Activated CD8-positive, alpha-beta memory T cell treated with anti-CD3 and anti-CD28 coated beads for 1 hour (primary cell): Measurements from ENCODE around the gene HIP1.
"Not testable (repeated sequence)": the region's sequence is repeated elsewhere in the genome, so short reads cannot be mapped to it uniquely, and the experiment has no call there.

ENCODE experiments used
- DNase-seq, 2 donors: peaks; one replicate each; pipeline ENCODE4 v3.0.0-alpha.2; 2020; ENCODE audit warnings: low read depth in 1 of 2; ENCODE audit errors: extremely low read depth in 1 of 2

HIP1 gene

DNA sequence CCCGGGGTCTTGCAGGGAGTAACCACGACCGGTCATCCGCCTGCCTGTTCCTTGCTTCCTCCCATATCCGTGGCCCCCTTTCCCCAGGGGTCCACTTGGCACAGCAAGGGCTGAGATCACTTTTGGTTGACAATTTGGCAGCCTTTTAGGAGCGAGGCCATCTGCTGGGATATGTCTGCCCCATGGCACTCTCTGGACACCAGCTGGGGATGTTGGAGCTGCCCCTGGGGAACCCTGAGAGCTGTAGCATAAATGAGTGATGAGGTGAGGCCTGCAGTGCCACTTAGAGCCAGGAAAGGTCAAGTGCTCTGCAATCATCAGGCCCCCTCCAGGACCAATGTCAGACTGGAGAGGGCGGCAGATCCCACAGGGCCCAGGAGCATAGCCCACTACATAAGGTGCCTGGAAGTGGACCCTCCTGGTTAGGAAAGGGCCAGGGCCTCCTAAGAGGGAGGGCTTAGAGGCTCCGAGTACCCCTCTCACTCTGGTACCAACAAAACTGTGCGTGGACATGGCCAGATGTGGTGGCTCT lies 92.1 kb downstream of the HIP1 start:
- no peak for DNase-seq

DNA sequence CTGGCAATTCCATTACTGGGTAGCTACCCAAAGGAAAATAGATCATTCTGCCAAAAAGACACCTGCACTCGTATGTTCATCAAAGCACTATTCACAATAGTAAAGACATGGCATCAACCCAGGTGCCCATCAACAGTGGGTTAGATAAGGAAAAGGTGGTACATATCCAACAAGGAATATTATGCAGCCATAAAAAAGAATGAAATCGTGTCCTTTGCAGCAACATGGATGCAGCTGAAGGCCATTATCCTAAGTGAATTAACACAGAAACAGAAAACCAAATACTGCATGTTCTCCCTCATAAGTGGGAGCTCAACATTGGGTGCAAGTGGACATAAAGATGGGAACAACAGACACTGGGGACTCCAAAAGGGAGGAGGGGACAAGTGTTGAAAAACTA lies 93.2 kb downstream of the HIP1 start:
- DNase-seq, result no peak

DNA sequence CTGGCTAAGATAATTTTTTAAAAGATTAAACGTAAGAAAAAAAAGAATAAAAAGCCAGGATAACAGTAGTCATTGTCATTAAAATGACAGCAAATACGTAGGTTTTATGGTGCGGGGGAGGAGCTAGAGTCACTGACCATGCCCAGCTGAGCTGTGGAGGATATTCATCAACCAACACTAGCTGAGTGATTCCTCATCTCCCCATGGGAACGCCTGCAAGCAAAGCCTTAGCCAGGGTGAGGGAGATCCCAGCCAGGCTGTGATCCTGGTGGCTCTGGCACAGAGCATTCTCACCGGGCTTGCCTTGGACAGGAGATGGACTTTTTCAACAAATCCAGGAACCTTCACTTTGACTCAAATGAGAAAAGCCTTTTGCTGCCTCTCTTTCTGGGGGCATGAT lies 94.2 kb downstream of the HIP1 start:
- no peak for DNase-seq

DNA sequence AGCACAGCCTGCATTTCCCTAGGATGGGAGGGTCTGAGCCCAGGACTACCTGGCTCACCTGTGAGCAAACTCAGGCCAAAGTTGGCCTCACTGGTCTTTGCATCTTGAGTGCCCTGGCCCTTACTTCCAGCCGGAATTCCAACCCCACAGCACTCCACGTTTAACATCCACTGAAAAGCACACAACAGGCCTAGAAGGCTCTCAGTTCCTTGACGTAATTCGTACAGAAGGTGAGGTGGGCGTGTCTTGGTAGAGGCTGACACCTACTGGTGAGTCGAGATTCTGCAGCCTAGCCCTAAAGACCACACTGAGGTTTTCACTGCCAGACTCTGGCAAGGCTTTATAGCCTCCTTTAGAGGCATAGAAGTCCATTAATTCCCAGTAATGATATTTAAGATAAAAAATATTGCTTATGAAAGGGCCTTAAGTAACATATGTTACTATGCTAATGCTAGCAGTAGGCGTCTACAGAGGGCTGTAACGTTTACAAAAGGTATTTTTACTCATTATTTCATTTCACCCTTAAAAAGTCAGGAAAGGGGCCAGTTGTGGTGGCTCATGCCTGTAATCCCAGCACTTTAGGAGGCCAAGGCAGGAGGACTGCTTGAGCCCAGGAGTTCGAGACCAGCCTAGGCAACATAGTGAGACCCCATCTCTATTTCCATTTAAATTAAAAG lies 95.8 kb downstream of the HIP1 start:
- peak; percentile 25 to 29 for DNase-seq

DNA sequence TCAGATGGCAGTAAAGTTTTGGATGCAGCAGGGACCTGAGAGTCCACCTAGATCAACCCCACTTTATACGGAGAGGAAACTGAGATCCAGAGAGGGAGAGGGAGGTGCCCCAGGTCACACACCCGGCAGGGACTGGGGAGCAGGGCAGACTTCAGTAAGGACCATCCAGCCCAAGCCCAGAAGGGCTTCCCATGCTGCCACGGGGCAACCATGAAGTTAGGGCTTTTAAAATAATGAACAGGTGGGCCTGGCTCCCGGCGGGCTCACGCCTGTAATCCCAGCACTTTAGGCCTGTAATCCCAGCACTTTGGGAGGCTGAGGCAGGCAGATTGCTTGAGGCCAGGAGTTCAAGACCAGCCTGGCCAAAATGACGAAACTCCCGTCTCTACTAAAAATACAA lies 98.5 kb downstream of the HIP1 start:
- no peak for DNase-seq

DNA sequence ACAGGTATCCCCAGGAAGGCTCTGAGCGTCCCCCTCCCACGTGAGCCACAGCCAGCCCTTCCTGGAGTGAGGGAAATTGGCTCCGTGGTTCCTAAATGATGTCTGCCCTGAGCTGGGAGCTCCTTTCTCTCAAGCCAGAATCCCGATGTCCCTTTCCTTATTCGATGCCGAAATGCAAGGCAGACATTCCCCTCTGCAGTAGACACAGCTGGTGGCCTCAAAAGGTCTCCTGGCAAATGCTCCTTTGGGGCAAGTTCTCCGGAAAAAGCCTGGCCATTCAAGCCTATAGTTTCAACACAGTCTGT lies 98.9 kb downstream of the HIP1 start:
- no peak for DNase-seq

DNA sequence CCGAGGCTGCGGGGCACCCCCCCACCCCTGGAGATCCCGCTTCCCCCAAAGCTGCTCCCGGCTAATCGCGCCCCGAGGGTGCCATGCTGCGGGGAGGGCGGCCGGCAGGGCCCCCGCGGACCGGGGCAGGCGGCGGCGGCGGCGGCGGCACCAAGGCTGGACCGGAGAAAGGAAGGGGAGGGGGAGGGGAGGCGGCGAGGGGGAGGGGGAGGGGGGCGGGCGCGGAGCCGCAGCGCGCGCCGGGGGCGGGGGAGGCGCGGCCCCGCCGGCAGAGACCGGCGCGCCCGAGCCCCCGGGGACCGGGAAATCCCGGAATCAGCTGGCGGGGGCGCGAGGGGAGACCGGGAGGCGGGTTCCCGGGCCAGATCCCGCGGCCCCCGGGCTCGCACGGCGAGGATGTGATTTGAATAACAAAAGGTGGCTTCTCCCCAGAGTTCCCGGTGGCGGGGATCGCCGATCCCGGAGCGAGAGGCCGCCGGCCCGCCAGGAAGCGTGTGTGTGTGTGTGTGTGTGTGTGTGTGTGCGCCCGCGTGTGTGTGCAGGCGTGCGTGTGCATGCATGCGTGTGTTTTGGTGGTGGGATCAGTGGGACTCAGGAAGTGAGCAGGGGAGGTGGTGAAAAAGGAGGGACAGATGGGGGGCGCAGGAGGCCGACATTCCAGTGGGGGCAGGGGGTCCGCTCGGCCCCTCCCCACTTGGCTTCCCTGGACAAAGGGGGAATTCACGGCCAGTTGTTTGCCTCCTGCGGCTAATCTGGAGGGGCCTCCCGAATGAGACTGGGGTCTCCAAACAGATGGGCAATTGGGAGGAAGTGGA lies 99.5 kb downstream of the HIP1 start:
- DNase-seq, result peak in 1 of 2 donors; percentile 4

DNA sequence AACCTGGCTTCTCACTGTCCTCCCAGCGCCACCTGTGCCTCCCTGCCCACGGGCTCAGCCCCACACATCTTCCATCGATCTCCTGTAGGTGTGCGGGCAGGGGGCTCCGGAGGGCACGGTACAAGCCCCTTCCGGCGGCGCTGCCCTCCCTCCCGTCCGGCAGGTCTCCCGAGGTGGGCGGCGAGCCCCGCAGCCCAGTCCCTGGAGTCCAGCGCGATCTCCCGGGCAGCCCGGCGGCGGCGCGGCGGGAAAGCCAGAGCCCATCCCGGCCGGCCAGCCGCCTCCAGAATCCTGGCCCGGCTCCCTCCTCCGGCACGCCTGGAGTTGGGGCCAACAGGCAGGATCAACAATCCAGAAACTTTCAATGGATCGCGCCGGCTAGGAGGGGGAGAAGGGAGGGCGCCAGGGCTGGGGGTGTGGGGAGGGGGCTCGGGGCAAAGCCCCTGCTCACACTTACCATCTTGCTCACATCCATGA lies 100.1 kb downstream of the HIP1 start:
- no peak for DNase-seq

DNA sequence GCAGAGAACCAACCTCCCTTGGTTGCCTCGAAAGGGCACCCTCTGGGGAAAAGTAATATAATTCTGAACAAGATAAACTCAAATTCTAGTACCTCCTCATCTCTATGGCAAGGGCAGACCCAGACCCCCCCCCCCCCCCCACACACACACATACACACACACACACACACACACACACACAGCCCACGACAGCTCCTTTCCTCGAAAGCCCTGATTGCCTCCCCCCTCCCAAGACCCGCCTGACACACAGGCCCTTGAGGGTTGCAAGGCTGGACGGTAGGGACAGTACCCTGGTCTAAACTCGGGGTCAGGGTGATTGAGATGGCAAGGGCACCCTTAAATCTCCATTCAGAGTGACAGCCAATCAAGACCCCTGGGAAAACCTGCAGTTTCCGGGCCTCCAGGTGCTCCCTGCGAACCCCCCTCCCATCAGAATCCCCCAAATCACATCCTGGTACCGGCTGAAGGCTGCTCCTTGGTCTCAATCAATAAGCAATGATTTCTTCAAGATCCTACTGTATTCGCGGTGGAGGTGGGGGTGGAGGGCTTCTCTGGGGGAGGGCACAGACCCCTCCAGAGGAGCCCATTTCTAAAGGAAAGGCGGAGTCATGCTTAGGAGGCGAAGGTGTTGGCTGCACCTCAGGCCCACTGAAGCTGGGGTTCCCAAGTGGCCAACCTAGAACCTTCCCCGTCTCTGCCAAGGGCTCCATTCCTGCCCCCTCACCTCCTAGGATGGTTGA lies 100.7 kb downstream of the HIP1 start:
- no peak for DNase-seq

DNA sequence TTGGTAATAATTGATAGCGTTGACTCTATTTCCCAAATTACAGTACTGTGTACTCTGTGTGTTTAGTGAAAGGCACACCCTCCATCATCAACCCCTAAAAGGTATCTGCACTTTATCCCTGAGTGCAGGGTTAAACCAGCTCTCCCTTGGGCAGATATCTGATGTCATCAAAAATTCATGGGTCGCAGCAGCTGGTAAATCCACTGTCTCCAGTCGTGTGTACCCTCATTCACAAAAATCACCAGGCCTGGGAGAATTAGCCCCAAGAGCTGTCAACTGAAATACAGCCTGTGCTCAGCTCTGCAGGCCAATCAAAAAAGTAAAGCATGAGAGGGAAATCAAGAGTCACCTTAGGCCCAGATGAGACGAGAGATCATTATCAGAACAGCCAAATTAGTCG lies 103.7 kb downstream of the HIP1 start:
- DNase-seq, result no peak

DNA sequence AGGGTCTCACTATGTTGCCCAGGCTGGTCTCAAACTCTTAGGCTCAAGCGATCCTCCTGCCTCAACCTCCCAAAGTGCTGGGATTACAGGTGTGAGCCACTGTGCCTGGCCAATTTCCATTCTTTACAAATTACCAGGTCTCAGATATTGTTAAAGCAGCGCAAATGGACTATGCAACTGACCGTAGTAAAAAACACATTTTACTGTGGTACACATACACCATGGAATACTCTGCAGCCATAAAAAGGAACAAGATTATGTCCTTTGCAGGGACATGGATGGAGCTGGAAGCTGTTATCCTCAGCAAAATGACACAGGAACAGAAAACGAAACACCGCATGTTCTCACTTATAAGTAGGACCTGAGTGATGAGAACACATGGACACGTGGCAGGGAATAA lies 106.2 kb downstream of the HIP1 start:
- DNase-seq, result not testable (repeated sequence)

DNA sequence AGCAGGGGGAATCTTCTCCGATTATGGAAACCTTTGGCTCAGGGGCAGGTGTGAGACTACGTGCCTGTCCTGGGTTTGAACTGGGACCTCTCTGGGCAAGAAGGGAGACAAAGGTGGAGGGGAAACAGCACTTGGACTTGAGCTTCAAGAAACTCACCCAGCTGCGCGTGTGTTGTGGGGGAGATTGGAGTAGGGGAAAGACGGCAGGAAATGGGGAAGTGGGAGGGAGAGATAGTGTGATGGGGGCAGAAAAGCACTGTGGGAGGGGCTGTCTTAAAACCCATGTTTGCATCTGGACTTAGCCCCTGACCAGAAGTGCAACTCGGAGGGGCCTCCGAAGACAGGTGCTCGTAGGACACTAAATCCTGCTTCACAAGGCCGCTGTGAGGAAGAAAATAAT lies 107.0 kb downstream of the HIP1 start:
- DNase-seq, result no peak

DNA sequence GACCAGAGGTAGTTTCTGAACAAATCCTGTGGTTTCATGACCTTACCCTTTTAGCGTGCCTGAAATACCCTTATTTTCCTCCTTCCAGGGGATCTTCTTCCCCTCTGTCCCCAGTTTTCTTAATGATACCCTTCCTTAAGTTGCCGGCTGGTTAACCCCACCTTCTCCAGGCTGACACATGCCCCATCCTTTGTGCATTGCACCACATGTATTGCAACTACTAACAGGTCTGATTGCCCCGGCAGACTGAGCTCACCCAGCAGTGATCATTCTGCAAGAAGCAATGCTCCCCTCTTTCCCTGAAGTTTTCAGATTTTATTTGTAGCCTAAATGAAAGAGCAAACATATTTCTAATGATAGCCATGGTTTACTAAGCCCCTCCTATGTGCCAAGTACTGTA lies 108.2 kb downstream of the HIP1 start:
- DNase-seq, result no peak

DNA sequence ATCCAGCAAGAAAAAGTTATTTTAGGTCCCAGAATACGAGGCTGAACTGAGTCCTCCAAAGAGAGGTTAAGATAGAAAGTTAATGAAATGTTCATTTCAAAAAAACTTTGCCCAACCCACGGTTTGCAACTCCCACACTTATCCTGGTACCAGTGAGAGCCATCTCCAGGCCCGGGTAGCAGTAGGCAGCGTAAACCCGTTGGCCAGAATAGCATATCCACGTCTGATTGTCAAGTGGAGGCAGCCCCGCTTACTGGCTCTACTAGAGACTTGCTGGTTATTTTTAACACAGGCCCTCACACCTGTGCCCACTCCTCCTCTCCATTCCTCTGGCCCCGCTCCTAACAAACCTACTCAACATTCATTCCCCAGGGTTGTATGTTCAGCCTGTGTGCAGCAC lies 109.7 kb downstream of the HIP1 start:
- no peak for DNase-seq

DNA sequence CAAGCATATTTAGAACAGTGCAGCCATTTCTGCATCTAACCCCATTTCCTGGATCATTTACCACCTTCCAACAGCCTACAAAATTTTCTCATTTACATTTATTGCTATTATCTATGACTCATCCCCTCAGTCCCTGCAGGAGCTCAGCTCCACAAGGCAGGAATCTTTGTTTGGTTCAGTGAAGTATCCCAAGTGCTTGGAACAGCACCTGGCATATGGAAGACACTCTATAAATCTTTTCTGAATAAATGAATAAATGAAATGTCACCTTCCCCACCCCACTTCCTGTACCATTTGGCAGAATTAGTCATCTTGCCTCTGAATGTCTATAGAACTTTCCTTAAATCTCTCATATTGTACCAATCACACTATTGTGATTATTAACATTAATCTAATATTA lies 110.7 kb downstream of the HIP1 start:
- DNase-seq, result no peak

DNA sequence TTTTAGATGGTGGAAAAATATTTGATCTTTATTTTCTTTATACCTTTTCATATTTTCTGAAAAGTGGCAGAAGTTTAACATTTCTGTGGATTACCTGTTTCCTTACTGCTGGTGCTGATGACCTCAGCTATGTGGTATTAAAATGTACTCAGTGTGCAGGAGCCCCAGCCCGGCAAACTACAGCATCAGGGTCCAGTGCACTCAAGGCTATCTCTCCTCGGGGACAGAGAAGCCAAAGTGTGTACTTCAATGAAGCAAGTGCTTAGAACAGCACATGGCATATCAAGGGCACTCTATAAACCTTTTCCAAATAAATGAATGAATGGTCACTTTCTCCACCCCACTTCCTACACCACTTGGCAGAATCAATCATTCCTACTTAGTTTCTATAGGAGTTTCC lies 111.8 kb downstream of the HIP1 start:
- DNase-seq, result no peak

DNA sequence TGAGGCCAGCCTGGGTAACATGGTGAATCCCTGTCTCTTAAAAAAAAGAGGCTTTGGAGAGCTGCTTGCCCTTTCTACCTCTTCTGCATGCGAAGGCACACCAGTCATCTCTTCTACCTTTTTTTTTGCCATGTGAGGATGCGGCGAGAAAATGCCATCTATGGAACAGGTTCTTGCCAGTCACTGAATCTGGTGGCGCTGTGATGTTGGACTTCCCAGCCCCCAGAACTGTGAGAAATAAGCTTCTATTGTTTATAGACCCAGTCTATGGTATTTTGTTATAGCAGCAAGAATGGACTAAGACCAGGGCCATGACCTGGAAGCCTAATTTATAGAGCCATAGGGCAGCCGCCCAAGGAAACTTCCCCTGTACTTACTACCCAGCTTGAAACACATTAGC lies 112.9 kb downstream of the HIP1 start:
- no peak for DNase-seq

DNA sequence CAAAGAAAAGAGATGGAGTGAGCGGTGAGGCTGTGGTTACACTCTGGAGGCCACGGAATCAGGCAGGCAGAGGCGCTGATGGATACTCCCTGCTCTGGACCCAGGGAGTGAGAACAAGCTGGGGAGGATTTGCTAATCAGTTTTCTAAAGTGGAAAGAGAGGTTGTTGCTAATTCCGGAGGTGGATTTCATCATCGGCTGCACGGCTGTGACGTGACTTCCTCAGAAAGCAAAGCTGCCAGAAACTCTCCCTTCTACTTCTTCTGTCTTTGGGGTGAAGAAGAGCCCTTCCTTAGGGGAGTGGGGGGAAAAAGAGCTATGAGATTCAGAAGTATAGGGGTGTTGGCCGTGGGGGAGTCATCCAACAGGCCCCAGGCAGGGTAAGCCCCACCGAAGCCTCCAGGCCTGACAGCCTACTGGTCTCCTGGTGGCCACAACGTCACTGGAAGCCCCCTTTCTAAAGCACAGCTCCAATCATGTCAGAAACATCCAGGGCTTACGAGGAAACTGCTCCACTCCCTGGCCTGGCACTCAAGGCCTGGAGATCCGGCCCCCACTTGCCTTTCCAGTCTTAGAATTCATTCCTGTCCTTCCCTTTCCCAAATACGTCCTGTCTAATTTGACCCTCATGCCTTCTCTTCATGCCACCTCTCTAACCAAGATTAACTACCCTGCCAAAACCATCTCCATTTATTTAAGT lies 114.5 kb downstream of the HIP1 start:
- no peak for DNase-seq

DNA sequence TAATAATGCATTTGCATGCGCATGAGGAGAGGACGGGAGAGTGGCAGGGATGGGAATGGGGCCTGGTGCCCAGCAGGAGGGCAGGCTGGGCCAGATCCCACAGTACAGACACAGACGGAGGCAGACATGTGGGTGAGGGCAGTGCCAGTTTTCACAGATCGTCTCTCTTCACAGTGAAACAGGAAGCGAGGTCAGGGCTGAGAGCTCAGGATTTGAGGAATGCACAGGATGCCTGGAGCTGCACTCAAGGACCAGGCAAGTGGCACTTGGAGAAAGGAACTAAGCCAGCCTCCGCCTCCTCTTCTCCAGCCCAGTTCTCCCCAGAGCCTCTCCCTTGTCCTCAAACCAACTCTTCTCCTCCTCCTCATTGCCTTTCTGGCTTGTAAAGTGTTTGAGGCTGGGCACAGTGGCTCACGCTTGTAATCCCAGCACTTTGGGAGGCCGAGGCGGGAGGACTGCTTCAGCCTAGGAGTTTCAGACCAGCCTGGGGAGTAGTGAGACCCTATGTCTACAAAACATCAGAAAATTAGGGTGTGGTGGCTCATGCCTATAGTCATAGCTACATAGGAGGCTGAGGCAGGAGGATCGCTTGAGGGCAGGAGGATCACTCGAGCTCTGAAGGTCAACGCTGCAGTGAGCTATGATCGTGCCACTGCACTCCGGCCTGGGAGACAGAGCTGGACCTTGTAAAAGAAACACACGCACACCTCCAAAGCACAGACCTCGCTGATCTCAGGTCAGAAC lies 115.2 kb downstream of the HIP1 start:
- no peak for DNase-seq

DNA sequence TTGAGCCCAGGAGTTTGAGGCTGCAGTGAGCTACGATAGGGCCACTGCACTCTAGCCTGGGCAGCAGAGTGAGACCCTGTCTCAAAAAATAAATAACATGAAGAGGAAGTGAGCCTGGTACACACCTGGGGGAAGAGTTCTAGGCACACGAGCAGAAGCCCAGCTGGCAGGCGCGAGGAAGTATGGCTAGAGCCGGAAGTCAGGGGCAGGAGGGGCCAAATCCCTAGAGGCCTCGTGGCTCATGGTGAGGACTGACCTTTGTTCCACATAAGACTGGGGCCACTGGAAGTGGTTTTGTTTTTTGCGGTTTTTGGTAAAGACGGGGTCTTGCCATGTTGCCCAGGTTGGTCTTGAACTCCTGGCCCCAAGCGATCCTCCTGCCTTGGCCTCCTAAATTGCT lies 117.6 kb downstream of the HIP1 start:
- no peak for DNase-seq
